ACC112 (cell line): ENCODE measurements around the gene ACTR5.

ENCODE experiments used
- H2AFZ ChIP-seq: fragments of 200-600 bp; sonication (generic); one replicate; pipeline ENCODE4 v1.6.0; 2017; ENCODE audit warnings: antibody characterized with exemption, low read length; ENCODE audit not compliant: unreplicated experiment
- H3K27ac ChIP-seq: fragments of 200-600 bp; sonication (generic); 2 replicates; pipeline ENCODE4 v1.5.1; 2014; ENCODE audit warnings: low read depth, mild to moderate bottlenecking, antibody characterized with exemption, low read length, moderate library complexity
- H3K27me3 ChIP-seq: fragments of 200-600 bp; sonication (generic); 2 replicates; pipeline ENCODE4 v1.6.1; 2014; ENCODE audit warnings: mild to moderate bottlenecking, antibody characterized with exemption, low read length, moderate library complexity, mixed read lengths; ENCODE audit not compliant: insufficient read depth
- H3K36me3 ChIP-seq: fragments of 200-600 bp; sonication (generic); 2 replicates; pipeline ENCODE4 v1.6.1; 2016; ENCODE audit warnings: mild to moderate bottlenecking, antibody characterized with exemption, low read length, moderate library complexity, mixed read lengths; ENCODE audit not compliant: insufficient read depth
- H3K4me1 ChIP-seq: fragments of 200-600 bp; sonication (generic); one replicate; pipeline ENCODE4 v1.6.1; 2016; ENCODE audit warnings: low read length, mixed read lengths; ENCODE audit not compliant: insufficient read depth, unreplicated experiment, control insufficient read depth
- H3K4me3 ChIP-seq: fragments of 200-600 bp; sonication (generic); 2 replicates; pipeline ENCODE4 v1.5.1; 2014; ENCODE audit warnings: mild to moderate bottlenecking, low read depth, low read length
- H3K79me2 ChIP-seq: fragments of 200-600 bp; sonication (generic); one replicate; pipeline ENCODE4 v1.6.0; 2016; ENCODE audit warnings: low read length; ENCODE audit not compliant: control insufficient read depth, unreplicated experiment, insufficient read depth

ACTR5 gene

DNA sequence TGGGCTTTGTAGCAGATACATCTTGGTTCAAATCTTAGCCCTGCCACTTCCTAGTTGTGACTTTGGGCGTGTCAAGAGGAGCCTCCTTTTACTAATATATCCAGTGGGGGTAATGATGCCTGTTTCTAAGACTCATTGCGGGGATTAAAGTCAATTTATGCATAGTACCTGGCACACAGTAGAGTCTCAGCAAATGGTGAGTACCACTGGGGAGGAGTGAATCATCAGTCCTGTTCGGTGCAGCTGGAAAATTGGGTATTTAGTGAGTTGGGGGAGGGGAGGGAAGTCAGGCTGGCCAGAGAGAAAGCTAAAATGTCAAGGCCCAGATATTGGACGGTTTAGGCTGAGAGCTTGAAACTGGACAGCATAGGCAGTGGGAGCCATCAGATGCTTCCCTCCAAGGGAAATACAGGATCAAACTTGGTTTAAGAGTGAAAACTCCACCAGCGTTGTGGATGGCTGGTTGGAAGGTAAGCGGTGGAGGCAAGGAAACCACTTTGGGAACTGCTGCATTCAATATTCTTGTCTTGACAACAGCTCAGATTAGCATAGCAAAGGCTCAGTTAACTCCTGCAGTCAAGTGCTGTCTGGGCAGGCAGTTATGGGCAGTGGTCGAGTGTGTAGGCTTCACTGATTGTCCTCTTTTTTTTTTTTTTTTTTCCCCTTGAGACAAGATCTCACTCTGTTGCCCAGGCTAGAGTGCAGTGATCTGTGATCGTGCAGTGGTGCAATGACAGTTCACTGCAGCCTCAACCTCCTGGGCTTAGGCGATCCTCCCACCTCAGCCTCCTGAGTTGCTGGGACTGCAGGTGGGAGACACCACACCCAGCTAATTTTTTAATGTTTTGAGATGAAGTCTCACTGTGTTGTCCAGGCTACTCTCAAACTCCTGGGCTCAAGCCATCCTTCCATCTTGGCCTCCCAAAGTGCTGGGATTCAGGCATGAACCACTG lies 70.1 kb downstream of the ACTR5 start:
- Histone ChIP-seq H3K4me3 (no peak overlapping the region), H3K36me3 (no peaks in the 10 kb centered on the region), H2AFZ (no peak overlapping the region), H3K79me2 (no peaks in the 10 kb centered on the region), H3K27ac (no peak overlapping the region), H3K4me1 (no peaks in the 10 kb centered on the region), H3K27me3 (peaks cover 72% of the 10 kb centered on the region)
